Rectal smooth muscle tissue (tissue), 1 donor: ENCODE measurements around the gene TEX2.

Source experiments
- H3K27ac ChIP-seq: one replicate; pipeline ENCODE4 v1.7.0; 2013; ENCODE audit warnings: low read depth, low read length, inconsistent platforms
- H3K27me3 ChIP-seq: one replicate; pipeline ENCODE4 v1.7.0; 2013; ENCODE audit warnings: low read length; ENCODE audit not compliant: control insufficient read depth, insufficient read depth
- H3K36me3 ChIP-seq: one replicate; pipeline ENCODE4 v1.7.0; 2013; ENCODE audit warnings: low read length; ENCODE audit not compliant: control insufficient read depth, insufficient read depth
- H3K4me1 ChIP-seq: one replicate; pipeline ENCODE4 v1.7.0; 2013; ENCODE audit warnings: low read length; ENCODE audit not compliant: control insufficient read depth, insufficient read depth
- H3K4me3 ChIP-seq: one replicate; pipeline ENCODE4 v1.7.0; 2013; ENCODE audit warnings: low read length
- H3K9ac ChIP-seq: one replicate; pipeline ENCODE4 v1.7.0; 2013; ENCODE audit warnings: low read length

TEX2 gene

DNA sequence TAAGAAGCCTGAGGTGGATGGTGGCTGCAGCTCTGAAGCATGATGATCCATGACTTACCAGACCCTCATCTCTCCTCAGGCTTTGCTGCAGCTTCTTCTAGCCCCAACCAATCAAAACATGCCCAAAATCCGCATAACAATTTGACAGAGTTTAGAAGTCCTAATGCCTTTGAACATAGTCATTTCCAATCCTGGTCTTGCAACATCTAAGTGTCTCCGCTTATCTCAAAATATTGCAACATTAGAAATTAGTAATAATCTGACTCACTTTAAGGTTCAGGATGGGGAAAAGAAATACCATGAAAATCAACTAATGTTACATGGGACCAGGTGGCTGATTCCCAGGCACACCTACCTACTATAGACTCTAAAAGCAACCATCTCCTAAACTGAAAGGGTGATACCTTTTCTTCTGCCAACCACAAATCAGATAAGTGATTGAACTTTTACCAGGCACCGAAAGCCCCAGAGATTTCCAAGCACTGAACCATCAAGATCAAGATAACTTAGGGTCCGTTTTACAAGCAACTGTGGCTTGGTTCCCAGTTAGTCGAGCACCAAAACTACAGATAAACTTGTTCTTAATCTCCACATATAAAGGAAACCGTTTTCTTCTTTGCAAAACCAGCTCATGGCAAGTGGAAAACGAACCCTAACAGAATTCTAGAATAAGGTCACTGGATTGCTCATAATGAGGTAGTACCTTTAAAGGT is 147.1 kb downstream of the TEX2 start:
- Histone ChIP-seq H3K4me1 (no peaks in the 10 kb centered on the region), H3K9ac (no peak overlapping the region), H3K36me3 (no peaks in the 10 kb centered on the region), H3K27ac (no peak overlapping the region), H3K27me3 (no peaks in the 10 kb centered on the region), H3K4me3 (no peak overlapping the region)

DNA sequence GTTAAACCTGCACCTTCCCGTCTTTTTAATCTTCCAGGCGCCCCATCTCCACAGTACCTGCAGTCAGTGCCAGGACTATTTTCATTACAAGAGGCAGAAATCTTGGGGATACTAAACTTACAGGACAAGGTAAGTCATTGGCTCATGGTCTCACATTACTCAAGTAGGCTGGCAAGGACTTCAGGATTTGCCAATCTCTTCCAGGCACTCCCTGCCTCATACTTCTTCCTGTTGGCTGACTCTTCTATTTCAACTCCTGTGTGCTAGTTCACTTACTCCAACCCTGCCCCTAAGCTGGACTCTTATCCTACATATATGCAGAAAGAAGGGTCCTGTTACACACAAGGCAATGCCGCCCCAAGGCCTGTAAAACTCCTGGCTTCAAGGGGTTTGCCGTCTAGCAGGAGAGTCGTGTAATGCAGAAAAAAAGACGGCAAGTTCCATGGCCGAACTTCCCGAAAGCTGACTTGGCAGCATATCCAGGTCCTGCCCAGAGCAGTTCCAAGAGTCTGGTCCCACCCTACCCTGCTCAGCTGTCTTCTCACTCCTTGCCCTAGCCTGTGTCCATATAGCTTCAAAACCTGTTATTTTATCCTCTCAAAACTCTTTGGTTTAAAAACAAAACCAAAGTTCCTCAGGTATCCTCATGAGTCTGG is 147.9 kb downstream of the TEX2 start:
- Histone ChIP-seq H3K4me1 (no peaks in the 10 kb centered on the region), H3K27me3 (no peaks in the 10 kb centered on the region), H3K27ac (no peak overlapping the region), H3K4me3 (no peak overlapping the region), H3K36me3 (no peaks in the 10 kb centered on the region), H3K9ac (no peak overlapping the region)

DNA sequence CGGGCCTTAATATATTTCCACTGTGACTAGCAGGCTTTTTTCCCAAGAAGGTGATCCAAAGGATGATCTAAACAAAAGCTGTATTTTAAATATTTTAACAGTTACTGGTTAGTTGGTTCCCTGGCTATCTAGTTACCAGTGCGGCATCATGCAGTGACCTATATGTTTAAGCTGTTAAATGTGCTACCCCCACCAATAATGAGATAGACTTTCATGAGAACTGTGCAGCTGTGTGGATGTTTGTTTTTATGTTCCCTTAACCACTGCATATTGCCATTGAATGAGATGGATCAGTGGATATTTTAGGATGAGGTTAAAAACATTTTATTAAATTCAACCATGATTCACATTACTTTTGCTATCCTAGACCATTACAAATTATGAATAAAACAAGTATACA is 150.1 kb downstream of the TEX2 start:
- H3K4me1 ChIP-seq, result no peaks in the 10 kb centered on the region
- no peak overlapping the region for H3K27ac ChIP-seq

DNA sequence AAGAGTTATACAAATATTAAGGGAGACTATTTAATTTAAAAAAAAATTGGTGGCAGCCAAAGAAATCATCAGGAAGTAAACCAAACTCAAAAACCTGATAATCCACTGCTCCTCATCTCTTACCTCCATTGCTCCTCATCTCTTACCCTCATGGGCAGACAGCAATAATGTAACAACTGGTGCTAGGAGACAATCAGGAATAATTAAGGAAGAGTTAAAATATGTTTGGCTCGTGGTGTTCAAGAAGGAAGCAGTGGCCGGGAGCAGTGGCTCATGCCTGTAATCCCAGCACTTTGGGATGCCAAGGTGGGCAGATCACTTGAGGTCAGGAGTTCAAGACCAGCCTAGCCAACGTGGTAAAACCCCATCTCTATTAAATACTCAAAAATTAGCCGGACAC is 151.2 kb downstream of the TEX2 start:
- Histone ChIP-seq H3K9ac (no peak overlapping the region), H3K4me1 (no peaks in the 10 kb centered on the region), H3K27ac (no peak overlapping the region), H3K27me3 (no peaks in the 10 kb centered on the region), H3K36me3 (no peaks in the 10 kb centered on the region), H3K4me3 (no peak overlapping the region)

More for the DNA sequence above, 150.1 kb downstream of the TEX2 start:
- Histone ChIP-seq H3K27me3 (no peaks in the 10 kb centered on the region), H3K9ac (no peak overlapping the region), H3K4me3 (no peak overlapping the region), H3K36me3 (no peaks in the 10 kb centered on the region)

DNA sequence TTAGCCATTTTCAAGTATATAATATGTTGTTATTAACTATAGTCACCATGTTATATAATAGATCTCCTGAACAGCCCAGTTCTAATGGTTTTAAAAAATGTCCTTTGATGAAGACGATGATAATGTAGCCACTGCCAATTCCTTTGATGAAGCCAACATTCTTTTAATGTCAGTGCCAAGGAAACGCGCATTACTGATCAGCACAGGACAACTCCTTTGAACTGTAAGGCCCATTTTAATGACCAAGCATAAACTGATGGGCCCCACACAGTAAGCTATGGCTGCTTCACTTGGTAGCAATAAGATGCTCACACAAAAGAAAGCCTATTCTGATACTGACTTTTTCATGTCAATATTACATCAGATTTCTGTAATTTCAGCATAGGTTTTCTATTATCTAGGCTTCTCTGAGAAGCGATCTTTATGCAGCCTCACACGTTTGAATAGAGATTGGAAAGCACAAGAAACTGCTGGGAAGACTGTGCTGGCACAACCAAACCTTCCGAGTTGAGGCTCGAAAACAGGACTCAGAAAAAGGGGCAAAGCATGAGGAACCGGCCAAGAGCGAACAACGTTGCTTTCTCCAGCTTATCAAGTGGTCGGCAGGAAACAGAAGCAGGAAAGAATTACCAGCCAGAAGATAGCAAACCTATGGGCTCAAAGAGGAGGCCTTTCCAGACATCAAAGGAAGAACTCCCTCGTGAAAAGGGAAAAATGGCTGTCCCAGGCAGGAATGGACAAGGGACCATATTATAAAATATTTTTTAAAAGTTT is 152.5 kb downstream of the TEX2 start:
- H3K27me3 ChIP-seq, result no peaks in the 10 kb centered on the region
- H3K9ac ChIP-seq, result no peak overlapping the region
- H3K36me3 ChIP-seq, result no peaks in the 10 kb centered on the region
- H3K27ac ChIP-seq, result no peak overlapping the region
- no peak overlapping the region for H3K4me3 ChIP-seq
- H3K4me1 ChIP-seq, result no peaks in the 10 kb centered on the region

DNA sequence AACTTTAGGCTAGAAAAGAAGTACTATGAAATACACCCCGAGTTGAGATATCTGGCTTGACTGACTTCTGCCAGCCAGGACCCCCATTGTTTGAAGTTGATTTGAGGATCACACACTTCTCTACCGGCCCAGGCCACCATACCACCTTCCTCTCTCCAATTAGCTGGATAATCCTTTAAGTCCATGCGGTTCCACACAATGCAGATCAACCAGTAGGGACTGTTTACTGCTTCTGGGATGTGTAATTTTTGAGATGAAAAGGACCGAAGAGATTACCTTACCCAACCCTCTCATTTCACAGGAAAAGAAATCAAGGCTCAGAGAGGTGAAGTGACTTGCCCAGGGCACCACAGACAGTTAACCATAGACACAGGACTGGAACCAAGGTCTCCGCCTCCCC is 153.7 kb downstream of the TEX2 start:
- no peak overlapping the region for H3K27ac ChIP-seq
- no peaks in the 10 kb centered on the region for H3K4me1 ChIP-seq
- H3K4me3 ChIP-seq, result no peak overlapping the region

DNA sequence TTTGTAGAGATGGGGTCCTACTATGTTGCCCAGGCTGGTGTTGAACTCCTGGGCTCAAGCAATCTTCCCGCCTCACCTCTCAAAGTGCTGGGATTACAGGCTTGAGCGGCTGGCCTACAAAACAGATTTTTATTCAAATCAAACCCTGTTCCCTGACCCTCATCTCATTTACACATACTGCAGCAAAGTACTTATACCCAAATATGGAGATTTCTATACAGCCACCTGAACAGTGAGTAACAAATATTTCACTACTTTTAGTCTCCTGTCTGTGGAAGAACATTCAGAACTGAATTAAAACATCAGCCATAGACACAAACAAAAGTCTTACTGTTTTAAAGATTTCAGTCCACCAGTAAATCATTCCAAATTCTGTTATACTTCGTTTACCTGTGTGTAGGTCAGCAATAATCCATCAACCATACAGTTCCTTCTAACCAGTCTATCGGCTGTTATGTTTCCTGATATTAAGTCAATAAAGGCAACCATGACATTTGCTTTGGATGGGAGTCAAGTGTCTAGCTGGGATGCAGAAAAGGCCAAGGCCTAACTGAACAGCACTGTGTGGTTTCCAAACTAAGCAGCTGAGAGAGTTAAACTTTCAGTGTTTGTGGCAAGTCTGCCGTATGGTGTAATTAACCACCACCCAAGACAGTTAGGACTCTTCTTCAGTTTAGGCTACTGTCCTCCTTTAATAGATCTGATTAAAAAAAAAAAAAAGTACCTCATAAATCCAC is 155.4 kb downstream of the TEX2 start:
- H3K9ac ChIP-seq, result no peak overlapping the region
- H3K4me3 ChIP-seq, result no peak overlapping the region
- H3K36me3 ChIP-seq, result no peaks in the 10 kb centered on the region
- H3K27ac ChIP-seq, result no peak overlapping the region
- no peaks in the 10 kb centered on the region for H3K4me1 ChIP-seq
- no peaks in the 10 kb centered on the region for H3K27me3 ChIP-seq

More for the DNA sequence above, 153.7 kb downstream of the TEX2 start:
- Histone ChIP-seq H3K9ac (no peak overlapping the region), H3K36me3 (no peaks in the 10 kb centered on the region), H3K27me3 (no peaks in the 10 kb centered on the region)

DNA sequence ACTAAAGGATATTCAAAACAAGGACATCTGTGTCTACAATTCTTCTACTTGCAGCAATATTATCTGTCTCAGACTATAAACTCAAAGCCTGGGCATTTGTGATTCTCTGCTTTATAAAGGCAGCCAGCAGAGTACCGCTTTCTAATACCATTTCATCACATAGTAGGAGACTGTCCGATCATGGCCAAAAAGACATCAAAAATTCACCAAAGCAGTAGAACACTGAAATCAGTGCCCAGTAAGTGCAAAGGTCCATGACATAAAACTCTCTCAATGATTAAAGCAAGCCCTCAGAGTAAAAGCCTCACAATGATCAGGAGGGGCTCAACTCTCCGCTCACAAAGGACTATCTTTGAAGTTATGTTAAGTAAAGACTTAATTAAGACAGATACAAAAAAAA is 156.1 kb downstream of the TEX2 start:
- Histone ChIP-seq H3K27ac (no peak overlapping the region), H3K4me3 (no peak overlapping the region), H3K36me3 (no peaks in the 10 kb centered on the region), H3K27me3 (no peaks in the 10 kb centered on the region), H3K4me1 (no peaks in the 10 kb centered on the region), H3K9ac (no peak overlapping the region)

DNA sequence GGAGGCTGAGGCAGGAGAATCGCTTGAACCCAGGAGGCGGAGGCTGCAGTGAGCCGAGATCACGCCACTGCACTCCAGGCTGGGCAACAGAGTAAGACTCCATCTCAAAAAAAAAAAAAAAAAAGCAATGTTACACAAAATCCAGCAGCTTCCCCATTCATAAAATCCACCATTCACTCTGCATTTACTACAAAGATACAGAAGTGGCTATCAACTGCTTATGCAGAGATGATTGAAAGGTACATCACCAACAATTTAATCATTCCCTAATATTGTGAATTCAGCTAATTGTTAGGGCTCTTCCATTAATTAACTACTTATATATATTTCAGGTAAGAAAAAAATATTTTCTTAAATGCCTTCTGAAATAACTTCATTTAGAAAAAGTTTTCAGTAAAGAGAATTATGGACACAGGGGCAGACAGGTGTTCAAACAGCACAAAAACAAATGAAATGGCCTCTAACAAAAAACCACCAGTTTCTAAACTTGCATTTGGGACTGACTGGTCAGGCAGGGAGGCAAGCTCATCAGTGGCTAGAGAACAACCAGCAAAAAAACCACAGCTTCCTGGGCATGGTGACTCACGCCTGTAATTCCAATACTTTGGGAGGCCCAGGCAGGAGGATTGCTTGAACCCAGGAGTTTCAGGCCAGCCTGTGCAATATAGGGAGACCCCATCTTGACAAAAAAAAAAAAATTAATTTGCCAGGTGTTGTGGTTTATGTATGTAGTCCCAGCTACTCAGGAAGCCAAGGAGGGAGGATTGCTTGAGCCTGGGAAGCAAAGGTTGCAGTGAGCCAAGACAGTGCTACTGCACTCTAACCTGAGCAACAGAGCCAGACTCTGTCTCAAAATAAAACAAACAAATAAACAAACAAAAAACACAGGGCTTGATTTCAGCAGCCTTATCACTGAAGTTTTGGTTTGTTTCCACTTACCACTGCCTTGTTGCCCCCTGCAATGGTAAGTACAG is 159.4 kb downstream of the TEX2 start:
- Histone ChIP-seq H3K27ac (no peak overlapping the region), H3K4me3 (no peak overlapping the region), H3K4me1 (no peaks in the 10 kb centered on the region)

DNA sequence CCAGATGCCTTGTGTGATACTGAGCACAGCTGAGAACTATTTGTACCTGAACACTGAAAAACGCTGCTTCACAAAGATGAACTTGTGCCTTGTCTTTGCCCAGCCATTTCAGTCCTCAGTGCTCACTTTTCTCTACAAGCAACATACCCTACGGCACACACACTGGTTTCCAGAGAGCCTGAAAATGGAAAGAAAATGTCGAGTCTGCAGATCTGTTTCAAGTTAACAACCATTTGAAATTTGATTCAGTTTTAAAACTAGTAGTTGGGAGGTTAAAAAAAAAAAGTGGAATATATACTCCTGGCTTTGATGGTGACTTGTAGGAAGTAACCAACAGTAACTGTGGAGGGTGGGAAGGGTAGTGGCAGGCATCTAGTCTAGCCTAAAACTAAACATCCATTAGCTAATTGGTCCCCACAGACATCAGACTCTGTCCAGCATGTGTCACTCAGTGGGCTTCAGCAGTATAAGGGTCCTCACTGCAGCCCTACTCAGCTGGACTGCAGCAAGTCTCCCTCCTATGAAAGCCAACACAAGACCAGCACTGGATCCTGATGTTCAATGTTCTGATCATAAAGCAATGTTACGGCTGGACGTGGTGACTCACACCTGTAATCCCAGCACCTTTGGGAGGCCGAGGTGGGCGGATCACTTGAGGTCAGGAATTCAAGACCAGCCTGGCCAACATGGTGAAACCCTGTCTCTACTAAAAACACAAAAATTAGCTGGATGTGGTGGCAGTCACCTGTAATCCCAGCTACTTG is 160.3 kb downstream of the TEX2 start:
- no peak overlapping the region for H3K4me3 ChIP-seq
- H3K27me3 ChIP-seq, result no peaks in the 10 kb centered on the region
- no peaks in the 10 kb centered on the region for H3K36me3 ChIP-seq
- H3K27ac ChIP-seq, result no peak overlapping the region
- no peaks in the 10 kb centered on the region for H3K4me1 ChIP-seq
- H3K9ac ChIP-seq, result no peak overlapping the region

More for the DNA sequence above, 159.4 kb downstream of the TEX2 start:
- Histone ChIP-seq H3K9ac (no peak overlapping the region), H3K27me3 (no peaks in the 10 kb centered on the region), H3K36me3 (no peaks in the 10 kb centered on the region)

DNA sequence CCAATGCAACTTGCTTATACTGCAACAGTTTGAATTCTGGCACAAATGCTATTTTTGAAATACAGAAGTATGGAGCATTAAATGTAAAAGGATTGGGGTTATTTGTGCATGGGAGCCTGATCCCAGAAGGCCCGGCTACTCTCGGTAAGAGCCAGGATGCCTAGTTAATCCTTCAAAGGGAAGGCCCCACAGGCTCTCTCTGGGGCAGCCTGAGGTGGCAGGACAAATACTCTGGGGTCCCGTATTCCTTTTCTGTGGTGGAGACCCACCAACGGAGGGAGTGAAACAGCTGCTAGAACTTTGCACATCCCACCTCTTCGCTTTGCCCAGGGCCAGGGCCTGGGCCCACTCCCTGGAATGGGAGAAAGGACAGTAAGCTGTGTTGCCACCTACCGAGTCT is 163.5 kb downstream of the TEX2 start:
- no peaks in the 10 kb centered on the region for H3K36me3 ChIP-seq
- H3K4me1 ChIP-seq, result peaks cover 3% of the 10 kb centered on the region
- no peak overlapping the region for H3K9ac ChIP-seq
- H3K27me3 ChIP-seq, result no peaks in the 10 kb centered on the region
- H3K27ac ChIP-seq, result no peak overlapping the region
- H3K4me3 ChIP-seq, result no peak overlapping the region
